Lower leg skin (tissue), 3 donors: ENCODE results near the gene ABCD1.

ENCODE experiments used
- CTCF ChIP-seq, 3 donors: fragments of 450-650 bp; IDR thresholded peaks; one replicate each; pipeline ENCODE4 v1.5.1; 2016; ENCODE audit warnings: antibody characterized with exemption in 3 of 3, mild to moderate bottlenecking in 3 of 3, moderate library complexity in 2 of 3
- POLR2A ChIP-seq, 2 donors: fragments of 450-650 bp; IDR thresholded peaks; one replicate each; pipeline ENCODE4 v1.6.1; 2016 to 2017; ENCODE audit warnings: antibody characterized with exemption in 2 of 2, mild to moderate bottlenecking in 1 of 2, moderate library complexity in 1 of 2

- TF ChIP-seq CTCF (IDR thresholded peaks at IDR 0.05), result no peak
- no peak for TF ChIP-seq POLR2A (IDR thresholded peaks at IDR 0.05)
Measured at GRCh38 chrX:153681175-153681574, 43.5 kb upstream of the ABCD1 start.
